Nephron (organoid): ENCODE data around the gene TRAIP.

Experiments
- H3K27ac Mint-ChIP-seq, 3 experiments: 2 replicates each; pipeline ENCODE4 v1.8.0; 2020; ENCODE audit warnings: mixed read lengths in 3 of 3, mild to moderate bottlenecking in 2 of 3, moderate library complexity in 1 of 3
- H3K27me3 Mint-ChIP-seq: 2 replicates; pipeline ENCODE4 v1.8.0; 2021; ENCODE audit warnings: low read depth, mild to moderate bottlenecking, moderate library complexity, mixed read lengths
- H3K36me3 Mint-ChIP-seq: 2 replicates; pipeline ENCODE4 v1.8.0; 2020; ENCODE audit warnings: low read depth, mixed read lengths
- H3K4me1 Mint-ChIP-seq: 2 replicates; pipeline ENCODE4 v1.8.0; 2020; ENCODE audit warnings: mixed read lengths
- H3K4me3 Mint-ChIP-seq, 3 experiments: 2 replicates each; pipeline ENCODE4 v1.8.0; 2020; ENCODE audit warnings: mild to moderate bottlenecking in 3 of 3, mixed read lengths in 3 of 3, moderate library complexity in 2 of 3
- H3K9me3 Mint-ChIP-seq: 2 replicates; pipeline ENCODE4 v1.8.0; 2020; ENCODE audit warnings: mixed read lengths
- CTCF ChIP-seq, 3 experiments: fragments of 200-600 bp; sonication (generic); IDR thresholded peaks; one replicate each; pipeline ENCODE4 v1.5.0; 2021; ENCODE audit warnings: antibody characterized with exemption in 3 of 3; ENCODE audit not compliant: unreplicated experiment in 3 of 3

Gene TRAIP

GRCh38 chr3:49780080-49780974 is 76.0 kb downstream of the TRAIP start:
- Mint-ChIP-seq H3K9me3 (no peaks in the 10 kb centered on the region), H3K4me3 (no peak overlapping the region), H3K27me3 (no peaks in the 10 kb centered on the region), H3K4me1 (peaks cover 19% of the 10 kb centered on the region), H3K36me3 (peaks cover 32% of the 10 kb centered on the region), H3K27ac (peak overlapping the region in 2 of 3 experiments; percentile 33 to 51)
- no peak for TF ChIP-seq CTCF (IDR thresholded peaks at IDR 0.05; ENCODE audit: unreplicated experiment in 3 of 3)

GRCh38 chr3:49779358-49780079 is 76.8 kb downstream of the TRAIP start:
- Mint-ChIP-seq H3K36me3 (peaks cover 33% of the 10 kb centered on the region), H3K4me1 (peaks cover 13% of the 10 kb centered on the region), H3K27ac (no peak overlapping the region), H3K27me3 (no peaks in the 10 kb centered on the region), H3K9me3 (no peaks in the 10 kb centered on the region), H3K4me3 (no peak overlapping the region)
- no peak for TF ChIP-seq CTCF (IDR thresholded peaks at IDR 0.05; ENCODE audit: unreplicated experiment in 3 of 3)
